Liver (tissue), 3 donors: ENCODE measurements around the gene MROH8.

Experiments used
- FOXA1 ChIP-seq: IDR thresholded peaks from 2 replicates; pipeline ENCODE4 v1.6.1; 2016; ENCODE audit warnings: antibody characterized with exemption
- RAD21 ChIP-seq, 2 donors: IDR thresholded peaks; 2 replicates each; pipeline ENCODE4 v1.6.1; 2016; ENCODE audit warnings: antibody characterized with exemption in 2 of 2, mild to moderate bottlenecking in 2 of 2
- TF ChIP-seq, protein P1 (sequence below): fragments of 150-350 bp; IDR thresholded peaks from 2 replicates; pipeline ENCODE4 v1.5.1; 2017; ENCODE audit warnings: improper control_type of control experiment, low read depth, low read length; ENCODE audit not compliant: missing input control
- donor health status: healthy.
- donor health status: healthy.

DNA sequence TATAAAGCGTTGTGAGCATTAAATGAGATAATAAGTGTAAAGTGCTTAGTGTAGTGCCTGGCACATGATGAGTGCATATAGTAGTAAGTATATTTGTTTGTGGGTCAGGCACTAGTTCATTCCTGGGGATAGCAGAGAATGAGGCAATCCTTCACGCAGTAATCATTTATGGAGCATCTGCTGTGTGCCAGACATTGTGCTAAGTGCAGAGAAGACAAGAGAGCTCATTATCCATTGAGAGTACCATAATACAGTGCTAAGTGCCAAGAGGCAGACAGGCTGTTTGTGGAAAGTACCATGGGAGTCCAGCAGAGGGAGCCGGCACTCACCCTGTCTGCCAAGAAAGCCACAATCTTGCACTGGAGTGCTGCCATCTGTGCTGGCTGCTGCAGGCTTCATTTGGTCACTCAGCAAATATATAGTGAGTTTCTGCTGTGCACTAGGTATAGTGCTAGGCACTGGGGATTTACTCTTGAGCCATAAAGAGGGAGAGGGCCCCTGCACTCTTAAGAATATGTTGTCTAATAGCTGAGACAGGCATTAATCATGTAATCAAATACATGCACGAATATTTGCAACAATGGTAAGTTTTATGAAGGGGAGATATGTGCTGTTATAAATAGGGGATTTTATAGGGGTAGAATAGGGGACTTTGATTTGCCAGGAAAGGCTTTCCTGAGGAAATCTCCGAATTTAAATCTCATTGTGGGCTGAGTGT is 12.9 kb upstream of the MROH8 start:
- TF ChIP-seq FOXA1: no peak
- TF ChIP-seq RAD21 (IDR thresholded peaks at IDR 0.05): peak; percentile 75 to 83
- TF ChIP-seq, protein P1, sequence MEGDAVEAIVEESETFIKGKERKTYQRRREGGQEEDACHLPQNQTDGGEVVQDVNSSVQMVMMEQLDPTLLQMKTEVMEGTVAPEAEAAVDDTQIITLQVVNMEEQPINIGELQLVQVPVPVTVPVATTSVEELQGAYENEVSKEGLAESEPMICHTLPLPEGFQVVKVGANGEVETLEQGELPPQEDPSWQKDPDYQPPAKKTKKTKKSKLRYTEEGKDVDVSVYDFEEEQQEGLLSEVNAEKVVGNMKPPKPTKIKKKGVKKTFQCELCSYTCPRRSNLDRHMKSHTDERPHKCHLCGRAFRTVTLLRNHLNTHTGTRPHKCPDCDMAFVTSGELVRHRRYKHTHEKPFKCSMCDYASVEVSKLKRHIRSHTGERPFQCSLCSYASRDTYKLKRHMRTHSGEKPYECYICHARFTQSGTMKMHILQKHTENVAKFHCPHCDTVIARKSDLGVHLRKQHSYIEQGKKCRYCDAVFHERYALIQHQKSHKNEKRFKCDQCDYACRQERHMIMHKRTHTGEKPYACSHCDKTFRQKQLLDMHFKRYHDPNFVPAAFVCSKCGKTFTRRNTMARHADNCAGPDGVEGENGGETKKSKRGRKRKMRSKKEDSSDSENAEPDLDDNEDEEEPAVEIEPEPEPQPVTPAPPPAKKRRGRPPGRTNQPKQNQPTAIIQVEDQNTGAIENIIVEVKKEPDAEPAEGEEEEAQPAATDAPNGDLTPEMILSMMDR: peak; percentile 88
